Activated naive CD4-positive, alpha-beta T cell (primary cell): ENCODE data around the gene EIF3J.
A peak's percentile ranks its signal among the peaks of the same experiment; 100 is the strongest.

Experiments used
- DNase-seq, 4 experiments: peaks; one replicate each; lab custom pipeline; 2025; lab: John Stamatoyannopoulos, UW

EIF3J gene

DNA sequence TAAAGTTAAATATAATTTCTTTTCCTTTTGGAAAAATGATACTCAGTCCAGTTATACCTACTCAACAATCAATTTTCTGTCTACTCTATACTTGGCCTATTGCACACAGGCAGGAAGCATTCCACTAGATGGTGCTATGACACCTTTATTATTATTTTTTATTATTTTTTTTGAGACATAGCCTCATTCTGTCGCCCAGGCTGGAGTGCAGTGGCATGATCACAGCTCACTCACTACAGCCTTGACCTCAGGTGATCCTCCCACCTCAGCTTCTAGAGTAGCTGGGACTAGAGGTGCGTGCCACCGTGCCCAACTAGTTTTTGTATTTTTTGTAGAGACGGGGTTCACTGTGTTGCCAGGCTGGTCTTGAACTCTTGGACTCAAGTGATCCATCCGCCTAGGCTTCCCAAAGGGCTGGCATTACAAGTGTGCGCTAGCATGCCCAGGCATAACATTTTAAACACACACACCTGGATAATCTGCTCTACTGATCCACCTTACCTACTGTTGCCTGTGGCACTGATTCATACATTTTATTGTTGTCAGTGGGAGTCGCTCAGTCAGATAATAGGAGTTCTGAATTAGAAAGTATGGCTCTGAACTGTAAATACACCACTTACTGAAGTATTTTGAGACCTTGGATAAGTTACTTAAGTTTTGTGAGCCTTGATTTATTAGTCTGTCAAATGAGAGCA lies 56.2 kb downstream of the EIF3J start:
- peak in 1 of 4 experiments; percentile 1 for DNase-seq

DNA sequence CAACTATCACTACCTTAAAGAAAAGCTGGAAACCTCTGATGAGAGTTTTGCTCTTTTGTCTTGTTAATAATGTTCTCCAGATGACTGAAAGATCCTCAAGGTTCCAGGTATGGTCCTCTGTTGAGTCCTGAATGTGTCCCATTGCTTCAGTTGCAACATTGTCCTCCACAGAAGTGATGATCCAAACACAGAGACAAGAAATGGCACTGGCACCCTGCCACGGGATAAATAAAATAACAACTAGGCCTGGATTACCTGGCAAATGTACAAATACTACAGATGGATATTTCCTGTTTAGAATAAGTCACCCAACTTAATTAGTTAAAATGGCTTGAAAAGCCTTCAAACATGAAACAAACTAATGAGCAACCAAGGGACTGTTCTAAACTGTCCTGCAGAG lies 58.3 kb downstream of the EIF3J start:
- no peak for DNase-seq

DNA sequence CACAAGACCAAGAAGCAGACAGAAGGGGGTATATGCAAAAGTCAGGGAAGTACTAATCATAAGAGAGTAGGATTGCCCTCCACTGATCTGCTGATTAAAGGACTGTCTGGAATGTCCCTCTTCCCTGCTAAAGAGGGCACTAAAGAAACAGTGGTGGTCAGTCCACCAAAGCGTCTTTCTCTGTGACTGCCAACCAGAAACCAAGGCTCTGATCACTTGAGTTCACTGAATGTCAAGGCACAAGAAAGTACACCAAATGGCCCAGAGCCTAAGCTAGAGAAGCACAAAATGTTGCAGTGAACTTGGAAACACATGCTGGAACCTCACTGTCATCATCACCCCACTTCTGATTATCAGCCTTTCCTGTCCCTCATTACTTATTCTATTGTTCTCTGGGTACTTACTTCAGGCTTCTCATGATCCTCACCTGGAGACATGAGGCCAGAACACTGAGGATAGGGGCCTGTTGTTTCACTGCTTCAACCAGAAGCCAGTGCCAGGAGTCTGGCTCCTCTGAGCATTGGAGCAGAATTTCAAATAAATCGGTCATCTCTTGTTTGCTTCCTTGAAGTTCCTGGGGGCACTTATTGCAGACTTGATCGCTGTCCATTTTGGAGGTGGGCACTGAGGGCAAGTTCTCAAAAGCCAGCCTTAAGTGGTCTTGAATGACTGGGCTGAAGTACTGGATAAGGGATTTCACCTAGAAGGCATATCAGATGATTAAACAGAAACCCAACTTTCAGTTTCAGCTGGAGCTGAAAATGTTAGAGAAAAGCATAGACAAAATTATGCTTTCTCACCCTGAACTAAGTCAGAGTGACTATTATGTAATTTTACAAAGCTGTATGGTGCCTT lies 58.9 kb downstream of the EIF3J start:
- DNase-seq, result no peak

DNA sequence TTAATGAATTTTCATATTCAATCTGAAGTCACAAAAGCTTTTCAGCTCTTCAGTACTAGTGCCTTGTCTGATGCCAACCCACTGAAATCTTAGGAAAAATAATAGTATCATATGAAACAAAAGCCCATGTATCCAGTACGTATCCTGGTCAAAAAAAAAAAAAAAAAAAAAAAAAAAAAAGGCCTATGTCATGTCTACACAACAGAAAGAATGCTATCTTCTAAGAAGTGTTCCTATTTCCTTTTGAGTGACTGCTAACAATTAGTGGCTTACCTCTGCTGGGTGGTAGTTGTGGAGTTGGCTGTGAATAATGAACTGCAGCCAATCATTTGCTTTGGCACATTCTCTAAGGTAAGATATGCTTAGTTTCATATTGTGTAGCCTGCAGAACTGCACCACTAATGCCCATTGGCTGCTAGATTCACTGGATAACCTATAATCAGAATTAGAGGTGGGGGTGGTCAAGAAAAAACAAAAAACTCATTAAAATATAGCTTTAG lies 59.6 kb downstream of the EIF3J start:
- no peak for DNase-seq

DNA sequence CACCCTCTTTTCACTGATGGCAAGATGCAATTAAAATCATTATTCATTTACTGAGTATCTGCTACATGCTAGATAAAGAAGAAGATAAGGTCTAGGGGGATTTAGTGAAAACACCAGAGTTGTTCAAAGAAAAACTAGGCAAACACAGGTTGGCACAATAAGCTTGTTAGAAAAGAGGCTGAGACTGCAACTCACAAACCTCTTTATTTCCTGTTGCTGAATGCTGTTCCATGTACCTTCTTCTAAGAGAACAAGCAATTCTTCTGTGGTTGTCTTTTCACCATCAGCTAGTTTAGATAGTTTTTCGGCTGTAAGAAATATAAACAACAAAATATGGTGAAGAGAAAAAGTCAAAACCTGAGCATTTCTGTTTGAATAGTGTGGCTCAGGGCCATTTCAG lies 61.1 kb downstream of the EIF3J start:
- DNase-seq, result no peak

DNA sequence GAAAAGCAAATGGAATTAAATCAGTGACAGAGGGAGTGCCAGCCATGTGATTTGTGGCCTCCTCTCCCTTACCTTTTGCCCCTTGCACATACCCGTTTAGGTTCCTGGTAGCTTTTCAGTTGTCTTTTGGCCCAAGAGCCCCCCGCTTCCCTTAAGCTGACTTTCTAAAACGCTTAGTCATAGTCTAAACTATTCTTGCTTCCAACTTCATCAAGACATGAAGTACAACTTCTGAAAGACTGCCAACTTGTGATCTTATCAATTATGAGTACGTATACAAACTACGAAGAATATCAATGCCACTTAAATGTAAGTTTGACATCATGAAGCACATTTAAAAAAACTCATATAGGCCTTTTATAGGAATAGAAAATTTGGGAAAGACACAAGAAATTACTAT lies 61.9 kb downstream of the EIF3J start:
- no peak for DNase-seq

DNA sequence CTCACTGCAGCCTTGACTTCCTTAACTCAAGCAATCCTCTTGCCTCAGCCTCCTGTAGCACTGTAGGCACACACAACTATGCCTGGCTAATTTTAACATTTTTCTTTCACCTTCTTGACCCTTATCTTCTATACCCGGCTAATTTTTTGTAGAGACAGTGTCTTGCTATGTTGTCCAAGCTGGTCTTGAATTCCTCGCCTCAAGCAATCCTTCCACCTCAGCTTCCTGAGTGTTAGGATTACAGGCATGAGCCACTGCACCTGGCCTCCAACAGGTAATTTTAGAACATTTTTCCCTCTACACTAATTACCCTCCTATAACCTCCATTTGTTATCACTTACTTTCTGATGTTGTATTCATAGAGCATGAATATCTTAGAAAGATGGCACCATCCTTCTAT lies 66.2 kb downstream of the EIF3J start:
- no peak for DNase-seq

DNA sequence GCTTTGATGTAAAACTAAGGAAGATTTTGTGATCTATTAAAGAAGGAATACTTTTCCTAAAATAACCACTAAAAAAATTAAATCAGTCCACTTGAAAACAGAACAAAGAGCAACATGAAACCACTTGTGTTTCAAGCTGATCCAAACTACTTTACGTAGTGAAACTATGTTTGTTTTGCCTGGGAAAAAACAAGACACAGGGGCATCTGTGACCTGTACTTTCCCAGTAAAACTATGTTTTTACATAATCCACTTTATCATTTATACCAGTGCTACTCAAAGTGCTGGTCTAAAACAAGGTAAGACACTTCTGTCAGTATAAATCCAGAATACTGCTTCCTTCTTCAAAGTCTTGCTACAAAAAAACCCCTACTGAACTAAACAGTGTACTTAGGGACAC lies 69.8 kb downstream of the EIF3J start:
- no peak for DNase-seq
